Left lobe of liver (tissue), 2 donors: ENCODE measurements around the gene RBMS3. TPM values are rescaled to one million over a fixed set of nuclear protein-coding genes. Genes with fewer than 3 reads are reported as not detected.

ENCODE experiments used
- ATAC-seq: fragments of 200-7000 bp; cut with Tn5 transposase; one replicate; pipeline ENCODE4 v1.9.1; 2020; ENCODE audit warnings: mild to moderate bottlenecking, moderate library complexity
- DNase-seq: peaks from one replicate; pipeline ENCODE4 v3.0.0-alpha.2; 2020; ENCODE audit warnings: low spot score
- total RNA-seq: library from RNA; stranded (reverse); gene quantifications from one replicate; pipeline ENCODE4 v1.2.1, GENCODE V29; 2021
- donor health status: DM: no; HTN: no; CAD: no; lungs with moderate emphysema.
- donor health status: DM: no; HTN: yes; CAD: no.

The RBMS3 gene
- total RNA-seq, 1 donor from 2014 or later, result 9.6 TPM

DNA sequence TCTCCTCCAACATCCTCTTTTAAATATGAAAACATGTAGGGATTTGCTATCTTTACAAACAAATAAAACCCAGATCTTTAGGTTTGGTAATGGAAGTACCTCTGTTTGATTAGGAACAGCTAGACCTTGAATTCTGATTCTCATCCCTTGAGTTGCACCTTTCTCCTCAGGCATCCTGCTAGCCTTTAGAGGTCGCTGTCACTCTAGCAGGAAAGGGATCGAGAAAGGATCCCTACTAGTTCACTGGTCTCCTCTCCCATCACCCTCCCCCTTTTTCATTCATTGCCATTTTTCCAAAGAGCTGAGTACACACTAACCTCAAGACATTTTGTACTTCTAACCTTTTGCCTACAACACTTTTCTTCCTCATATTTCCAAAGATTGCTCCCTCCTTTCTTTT lies 569.8 kb downstream of the RBMS3 start:
- ATAC-seq (no peak), DNase-seq (no peak)

DNA sequence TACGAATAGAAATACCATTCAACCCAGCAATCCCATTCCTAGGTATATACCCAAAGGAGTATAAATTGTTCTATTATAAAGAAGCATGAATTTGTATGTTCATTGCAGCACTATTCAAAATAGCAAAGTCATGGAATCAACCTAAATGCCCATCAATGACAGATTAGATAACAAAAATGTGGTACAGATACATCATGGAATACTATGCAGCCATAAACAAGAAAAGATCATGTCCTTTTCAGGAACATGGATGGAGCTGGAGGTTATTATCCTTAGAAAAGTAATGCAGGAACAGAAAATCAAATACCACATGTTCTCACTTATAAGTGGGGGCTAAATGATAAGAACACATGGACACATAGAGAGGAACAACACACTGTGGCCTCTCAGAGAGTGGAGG lies 571.9 kb downstream of the RBMS3 start:
- ATAC-seq, result no peak
- no peak for DNase-seq

DNA sequence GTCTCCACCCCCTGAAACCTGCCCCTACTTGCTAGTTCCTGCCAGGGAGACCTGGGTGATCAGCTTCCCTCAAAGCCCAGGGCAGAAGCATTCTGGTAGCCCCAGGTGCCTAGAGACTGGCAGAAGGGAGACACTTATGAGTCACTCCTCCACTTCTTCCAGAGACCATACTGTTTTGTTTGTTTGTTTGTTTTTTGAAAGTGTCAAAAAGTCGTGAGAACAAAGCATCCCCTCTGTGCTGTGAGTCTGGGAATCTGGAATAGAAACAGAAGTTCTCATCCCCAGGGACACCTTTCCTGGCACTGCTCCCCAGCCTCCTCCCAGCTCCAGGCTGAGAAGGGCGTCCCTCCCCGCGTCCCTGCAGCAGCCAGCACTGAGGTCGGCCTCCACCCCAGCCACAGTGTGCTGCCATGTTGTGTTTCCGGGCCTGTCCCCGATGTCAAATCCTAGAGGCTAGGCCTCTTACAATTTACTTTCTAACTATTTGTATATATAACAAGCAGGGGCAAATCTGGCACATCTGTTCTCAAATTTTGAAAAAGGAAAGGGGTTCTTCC lies 573.0 kb downstream of the RBMS3 start:
- DNase-seq, result no peak
- no peak for ATAC-seq

DNA sequence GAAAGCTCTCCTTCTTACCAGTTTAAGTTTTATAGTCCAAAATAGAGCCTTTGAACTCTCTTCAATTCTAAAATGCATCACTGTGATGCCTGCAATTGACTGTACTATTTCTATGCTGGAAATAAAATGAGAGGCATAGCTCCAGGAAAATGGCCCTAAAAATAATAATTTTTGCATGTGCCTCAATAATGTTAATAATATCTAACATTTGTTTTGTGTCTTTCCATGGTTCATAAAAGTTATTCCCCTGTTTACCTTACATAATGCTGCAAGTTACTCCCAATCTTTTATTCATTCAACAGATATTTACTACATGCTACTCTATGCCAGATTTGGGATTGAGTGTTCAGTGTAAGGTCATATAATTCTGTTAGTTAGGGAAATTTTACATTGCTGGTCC lies 574.0 kb downstream of the RBMS3 start:
- no peak for DNase-seq
- ATAC-seq, result no peak

DNA sequence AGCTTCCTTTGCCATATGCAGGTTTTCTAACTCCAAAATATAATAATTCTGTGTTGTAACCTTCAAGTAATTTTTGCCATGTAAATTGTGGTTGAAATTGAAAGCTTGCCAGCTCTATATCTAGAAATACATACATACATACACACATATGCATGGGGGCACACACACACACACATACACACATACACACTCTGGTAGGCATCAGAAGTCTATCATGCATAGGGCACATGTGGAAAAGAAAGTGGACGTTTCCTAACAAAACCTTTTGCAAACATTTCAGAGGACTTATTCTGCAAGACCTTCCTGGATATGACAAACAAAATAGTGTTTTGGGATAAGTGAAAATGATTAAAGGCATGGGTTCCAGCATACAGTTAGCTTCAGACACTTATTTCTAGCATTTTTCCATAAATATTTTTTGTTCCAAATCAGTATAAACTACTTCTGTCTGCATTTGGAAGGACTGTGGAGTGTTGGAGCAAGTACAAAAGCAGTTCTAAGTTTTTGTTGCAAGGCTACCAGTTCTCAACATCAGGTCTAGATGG lies 578.9 kb downstream of the RBMS3 start:
- DNase-seq (no peak), ATAC-seq (no peak)

DNA sequence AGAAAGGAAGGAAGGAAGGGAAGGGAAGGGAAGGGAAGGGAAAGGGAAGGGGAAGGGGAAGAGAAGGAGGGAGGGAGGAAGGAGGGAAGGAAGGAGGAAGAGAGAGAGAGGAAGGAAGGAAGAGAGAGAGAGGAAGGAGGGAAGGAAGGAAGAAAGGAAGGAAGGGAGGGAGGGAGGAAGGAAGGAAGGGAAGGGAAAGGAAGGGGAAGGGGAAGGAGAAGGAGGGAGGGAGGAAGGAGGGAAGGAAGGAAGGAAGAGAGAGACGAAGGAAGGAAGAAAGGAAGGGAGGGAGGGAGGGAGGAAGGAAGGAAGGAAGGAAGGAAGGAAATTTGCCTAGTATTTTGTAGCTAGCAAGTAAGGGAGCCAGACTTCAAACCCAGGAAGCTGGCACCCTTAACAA lies 583.9 kb downstream of the RBMS3 start:
- ATAC-seq (no peak), DNase-seq (no peak)

DNA sequence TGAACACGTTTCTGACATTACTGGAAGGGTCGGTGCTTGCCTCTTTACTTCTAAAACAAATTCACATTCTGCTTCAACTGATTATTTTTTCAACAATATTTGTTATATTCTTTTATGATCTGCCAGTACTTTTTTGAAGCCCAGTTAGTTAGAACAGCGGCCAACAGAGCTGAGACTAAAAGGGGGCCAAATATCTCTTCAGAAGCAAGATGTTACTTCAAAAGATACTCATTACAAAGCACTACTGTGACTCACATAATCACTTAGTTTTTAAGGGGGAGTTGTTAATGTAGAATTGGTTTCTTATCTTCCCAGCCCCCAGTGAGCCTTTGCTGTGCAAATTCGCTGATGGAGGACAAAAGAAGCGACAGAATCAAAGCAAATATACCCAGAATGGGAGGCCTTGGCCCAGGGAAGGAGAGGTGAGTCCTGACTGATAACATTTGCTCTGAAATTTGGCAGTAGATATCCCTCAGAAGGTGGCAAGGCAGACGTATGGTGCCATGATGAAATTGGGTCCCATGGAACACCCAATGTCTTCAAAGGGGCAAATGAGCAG lies 587.8 kb downstream of the RBMS3 start:
- DNase-seq (no peak), ATAC-seq (no peak)

DNA sequence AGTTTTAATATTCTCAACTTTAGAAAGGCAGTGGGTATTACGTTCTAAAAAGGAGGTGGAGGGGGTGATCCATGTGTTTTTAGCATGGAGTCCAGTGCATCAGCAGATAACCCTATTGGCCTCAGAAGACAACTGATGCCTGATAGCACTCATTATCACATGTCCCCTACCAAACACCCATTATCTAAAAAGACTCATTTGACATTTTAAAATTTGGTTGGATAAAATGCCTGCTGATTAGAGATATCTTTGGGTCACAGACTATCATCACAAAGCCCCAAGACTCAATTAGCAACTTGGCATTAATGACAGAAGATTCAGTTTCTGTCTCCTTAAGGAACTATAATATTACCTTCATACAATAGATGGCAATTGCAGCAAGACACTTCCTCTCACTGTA lies 589.3 kb downstream of the RBMS3 start:
- ATAC-seq (no peak), DNase-seq (no peak)

DNA sequence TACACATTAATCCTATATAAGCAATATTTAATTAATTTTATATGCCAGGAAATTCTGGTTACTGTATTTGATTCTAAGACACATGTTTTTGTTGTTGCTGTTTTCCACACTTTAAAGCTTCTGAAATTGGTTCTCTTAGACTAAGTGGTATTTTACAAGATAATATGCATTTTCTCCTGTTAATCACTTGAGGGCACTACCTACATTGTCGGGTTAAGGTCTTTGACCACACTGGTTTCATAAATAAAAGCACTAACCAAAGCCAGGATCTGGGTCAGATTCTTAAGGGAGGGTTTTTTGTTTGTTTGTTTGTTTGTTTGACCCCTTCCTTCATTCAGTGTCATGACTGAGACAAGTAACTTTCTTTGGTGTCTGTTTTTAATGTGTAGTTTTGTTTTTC lies 590.2 kb downstream of the RBMS3 start:
- no peak for DNase-seq

DNA sequence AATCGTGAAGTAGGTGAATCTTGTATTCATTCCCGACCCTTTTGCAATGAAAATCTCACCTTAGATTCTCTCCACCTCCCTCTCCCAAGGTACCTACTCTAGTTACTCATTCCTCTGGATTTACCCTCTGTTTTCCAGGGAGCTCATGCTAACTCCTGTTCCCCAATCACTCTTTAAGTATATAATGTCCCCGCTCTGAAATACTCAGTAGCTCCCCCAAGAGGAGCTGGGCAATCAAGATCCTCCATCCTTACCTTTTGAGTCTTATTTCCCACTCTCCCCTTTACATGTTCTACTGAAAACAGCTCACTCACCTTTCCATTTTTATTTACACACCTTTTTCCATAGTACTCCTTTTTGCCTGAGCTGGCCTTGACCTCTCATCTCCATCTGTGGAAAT lies 599.9 kb downstream of the RBMS3 start:
- DNase-seq (no peak), ATAC-seq (no peak)

More for the DNA sequence above, 590.2 kb downstream of the RBMS3 start:
- no peak for ATAC-seq

DNA sequence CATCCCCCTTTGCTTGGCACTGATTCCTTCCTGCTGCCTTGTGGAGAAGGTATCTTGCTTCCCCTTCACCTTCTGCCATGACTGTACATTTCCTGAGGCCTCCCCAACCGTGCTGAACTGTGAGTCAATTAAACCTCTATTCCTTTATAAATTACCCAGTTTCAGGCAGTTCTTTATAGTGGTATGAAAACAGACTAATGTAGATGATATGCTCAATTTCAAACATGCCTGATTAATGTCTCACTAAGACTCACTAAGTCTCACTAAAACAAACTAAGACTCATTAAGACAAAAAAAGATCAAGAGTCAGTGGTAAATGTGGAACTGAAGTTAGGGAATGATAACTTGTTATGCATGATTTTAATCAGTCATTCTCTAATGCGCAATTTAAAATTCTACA lies 606.6 kb downstream of the RBMS3 start:
- DNase-seq (no peak), ATAC-seq (no peak)

DNA sequence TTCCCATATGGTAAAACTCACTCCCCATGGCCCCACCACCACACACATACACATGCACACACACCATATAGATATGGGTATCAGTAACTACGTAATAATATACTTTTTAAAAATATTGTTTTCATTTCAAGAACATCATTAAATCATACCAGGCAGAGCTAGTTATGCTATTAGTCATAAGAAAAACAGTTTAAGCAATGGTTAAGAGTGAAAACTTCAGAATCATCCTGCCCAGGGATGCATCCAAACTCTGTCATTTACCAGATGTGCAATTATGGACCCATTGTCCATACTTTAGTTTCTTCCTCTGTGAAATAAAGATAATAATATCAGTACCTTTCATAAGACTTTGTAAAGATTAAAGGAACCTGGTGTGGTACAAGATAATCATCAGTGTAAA lies 608.3 kb downstream of the RBMS3 start:
- no peak for DNase-seq
- ATAC-seq, result no peak

DNA sequence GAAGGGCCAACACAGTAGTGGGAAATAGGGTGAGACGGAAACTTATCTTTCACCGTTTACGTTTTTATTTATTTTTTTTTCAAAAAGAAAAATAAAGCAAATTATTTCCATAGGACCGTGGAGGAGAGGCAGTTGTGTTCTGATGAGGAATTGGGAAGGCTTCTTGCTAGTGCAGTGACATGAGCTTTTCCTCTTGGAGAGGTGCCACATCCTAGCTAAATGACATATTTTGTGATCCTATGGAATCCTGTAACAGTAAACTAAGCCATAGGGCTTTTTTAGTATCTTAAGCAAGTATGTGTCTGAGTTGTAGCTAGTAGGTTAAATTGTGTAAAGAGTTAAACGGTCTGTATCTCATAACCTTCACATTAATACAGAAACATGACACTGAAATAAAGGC lies 609.9 kb downstream of the RBMS3 start:
- DNase-seq, result no peak

DNA sequence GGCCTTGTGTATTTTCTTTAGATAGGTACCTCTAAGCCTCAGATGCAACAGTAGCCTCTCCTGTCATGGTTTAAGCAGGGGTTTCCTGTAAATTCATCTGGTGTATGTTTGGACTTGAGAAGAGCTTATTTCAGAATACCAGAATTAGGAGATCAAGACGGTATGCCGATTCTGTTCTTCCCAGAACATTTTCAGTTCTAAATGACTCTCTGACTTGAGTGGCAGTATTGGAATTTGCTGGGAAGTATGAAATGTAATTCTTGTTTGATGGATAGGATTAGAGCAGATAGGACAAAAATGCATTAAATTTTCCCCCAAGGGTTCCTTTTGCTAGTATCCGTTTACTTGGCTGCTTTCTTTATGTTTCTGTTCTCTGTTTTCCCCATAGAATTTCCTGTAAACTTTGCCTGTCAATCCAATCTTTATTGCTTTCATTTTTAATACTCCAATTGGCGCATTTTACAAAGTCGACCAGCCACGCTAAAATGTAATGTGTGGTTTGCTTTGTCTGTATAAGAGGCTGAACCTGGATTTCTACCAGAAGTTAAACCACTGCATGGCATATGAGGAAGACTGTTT lies 612.2 kb downstream of the RBMS3 start:
- DNase-seq, result no peak
- ATAC-seq, result no peak

More for the DNA sequence above, 609.9 kb downstream of the RBMS3 start:
- no peak for ATAC-seq

DNA sequence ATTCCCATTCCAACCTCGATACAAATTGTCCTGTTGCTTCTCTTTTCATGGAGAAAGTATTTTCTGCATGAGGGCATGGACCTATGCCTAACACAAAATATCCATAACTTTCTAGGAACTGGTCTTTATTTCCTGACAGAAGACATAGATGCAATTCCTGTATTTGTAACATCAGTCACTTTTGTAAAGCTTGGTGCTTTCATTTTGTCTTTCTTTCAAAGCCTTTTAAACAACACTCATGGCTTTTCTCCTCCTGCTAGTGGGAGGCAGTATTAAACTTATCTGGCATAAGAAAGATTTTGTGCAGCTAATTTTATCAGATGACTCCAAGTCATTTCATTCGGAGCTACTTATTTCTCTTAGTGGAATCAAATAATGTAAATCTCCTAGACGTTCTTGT lies 616.0 kb downstream of the RBMS3 start:
- no peak for DNase-seq

DNA sequence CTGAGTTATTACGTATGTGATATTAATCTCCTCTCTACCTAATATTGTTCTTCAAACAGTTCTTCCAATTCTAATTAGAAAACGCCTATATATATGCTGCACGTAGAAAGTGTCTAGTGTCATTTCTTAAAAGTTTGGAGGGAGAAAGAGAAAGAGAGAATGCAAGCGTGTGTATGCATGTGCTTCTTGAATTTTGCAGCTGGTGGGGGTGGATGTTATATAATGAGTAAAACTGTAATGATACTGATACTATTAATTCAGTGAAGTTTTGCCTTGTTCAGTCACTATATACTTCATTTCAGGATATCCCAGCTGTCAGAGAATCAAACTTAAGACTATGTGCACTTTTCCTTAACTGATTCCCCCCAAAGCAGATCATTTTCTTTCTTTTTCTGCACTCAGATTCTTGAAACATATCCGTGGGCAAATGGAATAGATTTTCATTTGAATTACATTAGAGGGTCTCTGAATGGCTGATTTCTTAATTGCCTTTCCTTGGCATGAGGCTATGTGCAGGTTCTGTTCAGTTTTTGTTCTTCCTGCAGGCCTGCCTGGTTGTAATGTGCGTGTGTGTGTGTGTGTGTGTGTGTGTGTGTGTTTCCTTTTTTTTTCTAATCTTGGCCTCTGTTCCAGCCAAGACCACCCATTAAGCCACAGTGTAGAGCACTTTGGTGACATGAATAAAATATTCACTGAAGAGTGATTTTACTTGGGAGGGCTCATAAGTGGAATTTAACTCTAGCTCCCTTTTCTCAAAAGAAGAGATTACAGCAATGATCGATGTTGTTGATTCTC lies 617.5 kb downstream of the RBMS3 start:
- DNase-seq, result no peak
- no peak for ATAC-seq

More for the DNA sequence above, 616.0 kb downstream of the RBMS3 start:
- ATAC-seq, result no peak

DNA sequence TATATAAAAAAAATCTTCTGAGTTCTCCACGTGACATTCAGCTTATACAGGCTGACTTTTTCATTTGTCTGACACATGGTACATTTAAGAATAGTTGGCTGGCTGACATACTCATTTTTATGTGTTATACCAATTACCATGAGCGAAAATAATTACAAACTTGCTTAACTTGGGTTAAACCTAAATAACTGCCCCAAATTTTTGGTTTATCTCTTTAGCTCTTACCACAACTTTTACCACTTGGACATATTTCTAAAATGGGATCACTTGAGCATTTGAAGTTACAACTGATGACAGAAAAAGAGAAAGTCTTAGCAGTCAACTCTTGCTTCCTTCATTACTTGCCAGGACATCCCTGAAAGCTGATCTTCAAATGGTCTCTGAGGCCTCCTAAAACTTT lies 618.1 kb downstream of the RBMS3 start:
- ATAC-seq, result no peak
- DNase-seq, result no peak

DNA sequence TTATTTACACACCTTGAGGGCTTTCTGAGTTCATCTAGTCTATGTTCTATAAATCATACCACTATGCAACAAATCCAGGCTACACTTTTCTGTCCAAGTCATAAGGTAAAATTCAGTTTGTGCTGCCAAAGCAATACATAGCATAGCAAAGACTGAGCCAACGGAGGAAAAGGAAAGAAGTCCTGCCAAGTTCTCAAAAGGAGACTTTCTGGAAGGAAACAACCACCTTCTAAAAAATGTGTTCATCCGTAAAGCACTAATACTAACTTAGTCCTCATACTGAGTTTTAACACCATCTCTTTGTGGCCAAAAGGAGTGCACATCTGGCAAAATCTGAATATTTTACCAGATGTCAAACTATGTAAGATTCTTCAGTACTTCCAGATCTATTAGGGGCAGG lies 620.2 kb downstream of the RBMS3 start:
- ATAC-seq, result no peak

DNA sequence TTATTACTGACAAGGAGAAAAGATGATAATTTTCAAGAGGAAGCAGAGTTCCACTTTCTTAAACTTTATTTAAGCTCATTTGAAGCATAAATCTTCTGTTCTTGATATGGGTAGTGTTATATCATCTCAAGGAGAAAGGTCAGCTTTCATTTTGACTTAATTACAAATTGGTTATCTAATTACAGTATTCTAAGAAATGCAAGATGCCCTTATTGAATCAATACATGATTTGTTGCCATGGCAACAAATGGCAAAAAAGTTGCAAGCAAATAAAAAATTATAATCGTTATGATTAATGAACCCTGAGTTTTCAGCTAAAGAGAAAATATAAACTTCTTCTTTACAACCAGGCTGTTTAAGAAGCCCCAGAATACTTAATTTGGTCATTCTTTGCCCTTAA lies 622.7 kb downstream of the RBMS3 start:
- ATAC-seq, result no peak
- no peak for DNase-seq

More for the DNA sequence above, 620.2 kb downstream of the RBMS3 start:
- DNase-seq, result no peak

DNA sequence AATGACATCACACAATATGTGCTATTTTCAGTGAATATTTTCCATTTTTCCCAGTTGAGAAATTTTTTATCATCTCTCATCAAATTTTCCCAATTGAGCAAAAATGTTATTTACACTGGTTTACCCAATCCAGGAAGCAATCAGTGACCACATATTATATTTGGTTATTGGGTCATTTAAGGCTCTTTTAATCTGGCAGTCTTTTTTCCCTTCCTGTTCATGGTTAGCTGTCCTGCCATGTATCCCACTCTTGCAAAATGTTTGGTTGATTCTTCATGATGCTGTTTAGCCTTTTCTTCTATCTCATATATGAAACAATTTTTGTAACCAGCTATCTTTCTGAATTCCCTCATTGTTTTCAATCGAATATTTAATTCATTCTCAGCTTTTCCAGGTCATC lies 626.0 kb downstream of the RBMS3 start:
- ATAC-seq (no peak), DNase-seq (no peak)

DNA sequence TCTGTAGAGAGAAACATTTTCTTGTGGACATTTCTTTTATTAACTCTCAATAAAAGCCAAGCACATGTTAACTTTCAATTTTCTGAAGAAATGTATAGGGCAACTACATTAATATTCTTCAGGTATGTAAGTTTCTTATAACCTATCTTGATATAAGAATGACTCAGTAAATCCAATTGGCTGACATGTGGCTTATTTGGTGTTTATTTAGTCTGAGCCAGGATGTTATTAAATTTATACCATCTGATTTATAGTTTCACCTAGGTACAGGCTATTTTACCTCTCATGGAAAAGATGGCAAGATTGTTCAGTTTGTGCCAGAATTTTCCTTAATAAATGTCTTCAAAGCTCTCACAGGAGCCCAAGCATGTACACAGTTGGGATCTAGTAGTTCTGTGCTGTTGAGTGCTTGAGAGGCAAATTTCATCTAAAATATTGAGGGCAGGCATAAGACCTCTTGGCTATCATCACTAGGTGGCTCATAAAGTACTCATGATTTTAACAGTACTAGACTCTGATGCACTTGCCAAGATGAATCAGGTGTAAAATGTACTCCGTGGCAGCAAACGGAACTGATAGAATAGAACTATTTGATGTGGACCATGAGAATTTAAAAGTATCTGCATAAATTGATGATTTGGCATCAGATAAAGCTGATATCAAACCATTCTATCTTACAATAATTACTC lies 631.9 kb downstream of the RBMS3 start:
- DNase-seq (no peak), ATAC-seq (no peak)
